A549 (cell line): ENCODE measurements around the gene ADAM19. TPM values are rescaled to one million over a fixed set of nuclear protein-coding genes. Genes with fewer than 3 reads are reported as not detected.

ENCODE experiments used
- polyA plus RNA-seq, 4 experiments: library from polyadenylated mRNA; depleted of rRNA in 3 of 4; stranded (reverse); fragments of >200 nt; fragmentation: RNase III in 1 of 4; extraction: RNeasy Plus Mini Kit Qiagen cat#74134 plus additional on column Dnase treatment in 1 of 4; gene quantifications; 2 replicates in 3 of 4; 3 replicates in 1 of 4; pipeline ENCODE4 v1.2.3, GENCODE V29; 2011 to 2017
- small RNA-seq, 6 experiments: library from RNA; depleted of rRNA; stranded (forward); fragments of <200 nt; gene quantifications; one replicate each; pipeline ENCODE3, GENCODE V24; 2012

Gene ADAM19
- polyA plus RNA-seq, 2 of the 4 experiments (the other 2 are of a cell fraction) = 7.7 to 15.2 TPM

Small RNA genes lying within 50 kb of the gene (small RNA-seq; reads per million reads assigned to genes)
- gene RNU6-390P = 0 reads per million in 6 experiments

Other genes starting within 250 kb of the ADAM19 start
- 8.6 and 9.5 TPM in 2 replicates for gene NIPAL4, start 115.6 kb downstream of the ADAM19 start, polyA plus RNA-seq (2011; rRNA removed)
- gene NIPAL4, start 115.6 kb downstream of the ADAM19 start, polyA plus RNA-seq (2017; fragmentation: RNase III; extraction: RNeasy Plus Mini Kit Qiagen cat#74134 plus additional on column Dnase treatment) = 8.8 to 10.2 TPM (median 8.9 TPM) in 3 replicates
- 0.07 and 0.10 TPM in 2 replicates for gene SOX30, start 76.7 kb upstream of the ADAM19 start, polyA plus RNA-seq (2011; rRNA removed)
- 0.08 TPM in 2 of 3 replicates, not detected in the other for gene SOX30, start 76.7 kb upstream of the ADAM19 start, polyA plus RNA-seq (2017; fragmentation: RNase III; extraction: RNeasy Plus Mini Kit Qiagen cat#74134 plus additional on column Dnase treatment)
- gene C5orf52, start 95.8 kb upstream of the ADAM19 start, polyA plus RNA-seq (2011; rRNA removed) = not detected in 2 replicates
- gene C5orf52, start 95.8 kb upstream of the ADAM19 start, polyA plus RNA-seq (2017; fragmentation: RNase III; extraction: RNeasy Plus Mini Kit Qiagen cat#74134 plus additional on column Dnase treatment) = not detected in 3 replicates
- 31.9 and 45.6 TPM in 2 replicates for gene THG1L, start 155.6 kb upstream of the ADAM19 start, polyA plus RNA-seq (2011; rRNA removed)
- gene THG1L, start 155.6 kb upstream of the ADAM19 start, polyA plus RNA-seq (2017; fragmentation: RNase III; extraction: RNeasy Plus Mini Kit Qiagen cat#74134 plus additional on column Dnase treatment) = 36.9 to 43.7 TPM (median 39.3 TPM) in 3 replicates
- 3.7 and 4.1 TPM in 2 replicates for gene LSM11, start 167.9 kb upstream of the ADAM19 start, polyA plus RNA-seq (2011; rRNA removed)
- 2.7 to 2.9 TPM (median 2.8 TPM) in 3 replicates for gene LSM11, start 167.9 kb upstream of the ADAM19 start, polyA plus RNA-seq (2017; fragmentation: RNase III; extraction: RNeasy Plus Mini Kit Qiagen cat#74134 plus additional on column Dnase treatment)